Measurements from ENCODE around the gene PRELID2.

The PRELID2 gene

DNA sequence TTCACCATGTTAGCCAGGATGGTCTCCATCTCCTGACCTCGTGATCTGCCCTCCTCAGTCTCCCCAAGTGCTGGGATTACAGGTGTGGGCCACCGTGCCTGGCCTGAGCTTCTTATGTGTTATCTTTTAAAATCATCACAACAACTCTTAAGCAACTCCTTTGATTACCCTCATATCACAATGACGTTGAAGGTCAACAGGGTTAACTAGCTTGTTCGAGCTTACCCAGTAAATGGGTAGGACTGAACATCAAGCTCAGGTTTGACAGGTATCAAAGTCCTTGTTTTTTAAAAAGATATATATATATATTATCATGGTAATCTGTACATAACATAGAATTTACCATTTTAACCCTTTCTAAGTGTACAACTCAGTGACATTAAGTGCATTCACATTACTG, 34.6 kb upstream of the PRELID2 start:
- TF ChIP-seq TAF1 (IDR thresholded peaks at IDR 0.05; ENCODE audit: borderline replicate concordance, insufficient read depth, low read length) (no peak), POLR2AphosphoS5 (IDR thresholded peaks at IDR 0.05; ENCODE audit: low read depth, low read length) (no peak), FOXP2 (optimal IDR thresholded peaks at IDR 0.05; ENCODE audit: borderline replicate concordance, extremely low read depth, extremely low read length, insufficient read depth) (no peak), SIN3A (IDR thresholded peaks at IDR 0.05; ENCODE audit: borderline replicate concordance, insufficient read depth, low read length) (no peak)
- TF ChIP-seq, protein P1, sequence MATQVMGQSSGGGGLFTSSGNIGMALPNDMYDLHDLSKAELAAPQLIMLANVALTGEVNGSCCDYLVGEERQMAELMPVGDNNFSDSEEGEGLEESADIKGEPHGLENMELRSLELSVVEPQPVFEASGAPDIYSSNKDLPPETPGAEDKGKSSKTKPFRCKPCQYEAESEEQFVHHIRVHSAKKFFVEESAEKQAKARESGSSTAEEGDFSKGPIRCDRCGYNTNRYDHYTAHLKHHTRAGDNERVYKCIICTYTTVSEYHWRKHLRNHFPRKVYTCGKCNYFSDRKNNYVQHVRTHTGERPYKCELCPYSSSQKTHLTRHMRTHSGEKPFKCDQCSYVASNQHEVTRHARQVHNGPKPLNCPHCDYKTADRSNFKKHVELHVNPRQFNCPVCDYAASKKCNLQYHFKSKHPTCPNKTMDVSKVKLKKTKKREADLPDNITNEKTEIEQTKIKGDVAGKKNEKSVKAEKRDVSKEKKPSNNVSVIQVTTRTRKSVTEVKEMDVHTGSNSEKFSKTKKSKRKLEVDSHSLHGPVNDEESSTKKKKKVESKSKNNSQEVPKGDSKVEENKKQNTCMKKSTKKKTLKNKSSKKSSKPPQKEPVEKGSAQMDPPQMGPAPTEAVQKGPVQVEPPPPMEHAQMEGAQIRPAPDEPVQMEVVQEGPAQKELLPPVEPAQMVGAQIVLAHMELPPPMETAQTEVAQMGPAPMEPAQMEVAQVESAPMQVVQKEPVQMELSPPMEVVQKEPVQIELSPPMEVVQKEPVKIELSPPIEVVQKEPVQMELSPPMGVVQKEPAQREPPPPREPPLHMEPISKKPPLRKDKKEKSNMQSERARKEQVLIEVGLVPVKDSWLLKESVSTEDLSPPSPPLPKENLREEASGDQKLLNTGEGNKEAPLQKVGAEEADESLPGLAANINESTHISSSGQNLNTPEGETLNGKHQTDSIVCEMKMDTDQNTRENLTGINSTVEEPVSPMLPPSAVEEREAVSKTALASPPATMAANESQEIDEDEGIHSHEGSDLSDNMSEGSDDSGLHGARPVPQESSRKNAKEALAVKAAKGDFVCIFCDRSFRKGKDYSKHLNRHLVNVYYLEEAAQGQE (IDR thresholded peaks at IDR 0.05; ENCODE audit: insufficient read depth in 1 of 2, low read depth in 2 of 2, low read length in 2 of 2): no peak

DNA sequence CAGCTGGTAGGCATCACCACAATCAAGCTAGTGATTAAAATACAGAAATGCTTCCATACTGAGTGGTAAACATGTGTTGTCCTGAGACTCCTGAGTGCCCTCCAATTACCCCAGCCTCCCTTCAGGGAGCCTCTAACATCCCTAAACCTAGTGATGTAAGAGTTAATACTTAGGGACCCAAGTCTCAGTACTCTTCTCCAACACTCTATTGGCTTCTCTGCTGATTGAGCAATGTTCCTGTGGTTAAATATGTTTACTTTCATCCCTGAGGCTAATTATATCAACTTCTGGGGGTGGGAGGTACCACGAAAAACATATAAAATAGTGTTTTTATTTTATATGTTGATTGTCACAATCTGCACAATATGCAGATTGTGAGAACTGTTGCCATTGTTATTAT, 32.7 kb upstream of the PRELID2 start:
- no peak for TF ChIP-seq POLR2AphosphoS5 (IDR thresholded peaks at IDR 0.05; ENCODE audit: low read depth, low read length)

DNA sequence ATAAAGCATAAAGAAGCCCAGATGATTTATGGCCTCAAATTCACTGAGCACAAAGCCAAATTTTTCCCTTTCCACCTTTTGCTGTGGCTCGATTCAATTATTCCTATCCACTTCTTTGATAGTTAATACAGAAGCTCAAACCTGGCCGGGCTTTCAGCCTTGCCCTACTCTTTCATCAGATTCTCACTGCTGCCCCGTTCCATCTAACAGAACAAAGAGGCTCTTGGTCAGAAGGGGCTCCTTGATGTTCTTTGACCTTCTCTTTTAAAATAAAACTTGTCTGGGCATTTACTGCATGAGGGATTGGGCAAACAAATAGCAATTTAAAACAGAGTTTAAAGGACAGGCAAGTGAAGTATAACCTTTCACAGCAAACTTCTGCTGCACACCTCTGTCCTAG, 27.9 kb upstream of the PRELID2 start:
- TF ChIP-seq POLR2AphosphoS5 (IDR thresholded peaks at IDR 0.05; ENCODE audit: low read depth, low read length): no peak
- TF ChIP-seq, protein P1 (IDR thresholded peaks at IDR 0.05; ENCODE audit: insufficient read depth in 1 of 2, low read depth in 2 of 2, low read length in 2 of 2): no peak
- TF ChIP-seq FOXP2 (optimal IDR thresholded peaks at IDR 0.05; ENCODE audit: borderline replicate concordance, extremely low read depth, extremely low read length, insufficient read depth): no peak
- TF ChIP-seq TAF1 (IDR thresholded peaks at IDR 0.05; ENCODE audit: borderline replicate concordance, insufficient read depth, low read length): no peak
- TF ChIP-seq SIN3A (IDR thresholded peaks at IDR 0.05; ENCODE audit: borderline replicate concordance, insufficient read depth, low read length): no peak

DNA sequence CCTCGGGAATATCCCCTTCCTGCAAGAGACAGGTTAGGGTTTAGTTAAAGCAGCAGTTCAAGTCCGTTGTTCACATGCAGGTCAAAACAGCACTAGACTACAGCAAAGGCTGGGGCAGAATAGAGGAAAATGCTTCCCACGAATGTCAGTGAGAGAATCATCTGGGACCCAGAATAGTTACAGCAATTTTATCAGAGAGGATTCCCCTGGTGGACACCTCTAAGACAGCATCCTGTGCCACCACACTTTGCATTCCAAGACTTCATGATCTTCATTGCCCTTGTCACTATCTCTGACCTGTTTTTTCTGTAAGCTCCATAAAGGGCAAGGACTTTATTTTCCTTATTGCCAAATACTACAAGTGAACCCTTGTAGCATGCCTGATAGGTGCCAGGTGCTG, 24.8 kb upstream of the PRELID2 start:
- TF ChIP-seq, protein P1 (IDR thresholded peaks at IDR 0.05; ENCODE audit: insufficient read depth in 1 of 2, low read depth in 2 of 2, low read length in 2 of 2): no peak
- no peak for TF ChIP-seq SIN3A (IDR thresholded peaks at IDR 0.05; ENCODE audit: borderline replicate concordance, insufficient read depth, low read length)

DNA sequence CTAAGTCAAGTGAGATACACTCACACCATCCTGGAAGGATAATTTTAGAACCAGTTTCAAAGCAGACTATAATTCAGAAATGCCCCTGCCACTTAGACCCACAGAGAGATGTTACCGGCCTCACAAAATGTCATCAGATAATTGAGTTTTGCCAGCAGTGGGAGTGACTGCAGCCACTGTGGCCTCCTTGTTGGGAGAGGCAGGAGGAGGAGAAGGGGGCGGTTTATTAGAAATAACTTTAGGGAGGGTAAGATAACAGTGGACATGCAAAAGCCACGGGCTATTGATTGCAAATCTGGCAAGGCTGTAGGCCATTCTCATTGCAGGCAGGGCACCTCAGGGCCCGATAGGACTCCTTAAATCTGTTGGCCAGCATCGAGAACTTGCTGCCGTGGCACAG, 24.3 kb upstream of the PRELID2 start:
- TF ChIP-seq POLR2AphosphoS5 (IDR thresholded peaks at IDR 0.05; ENCODE audit: low read depth, low read length) (no peak), FOXP2 (optimal IDR thresholded peaks at IDR 0.05; ENCODE audit: borderline replicate concordance, extremely low read depth, extremely low read length, insufficient read depth) (no peak), TAF1 (IDR thresholded peaks at IDR 0.05; ENCODE audit: borderline replicate concordance, insufficient read depth, low read length) (no peak), SIN3A (IDR thresholded peaks at IDR 0.05; ENCODE audit: borderline replicate concordance, insufficient read depth, low read length) (no peak)
- TF ChIP-seq, protein P1 (IDR thresholded peaks at IDR 0.05; ENCODE audit: insufficient read depth in 1 of 2, low read depth in 2 of 2, low read length in 2 of 2): no peak

Measured in PFSK-1 (cell line).